Measurements from ENCODE around the gene PIK3CG.
"Not testable (repeated sequence)": the region's sequence is repeated elsewhere in the genome, so short reads cannot be mapped to it uniquely, and the experiment has no call there.

The PIK3CG gene

GRCh38 chr7:106893591-106893990 lies 28.5 kb downstream of the PIK3CG start:
- TF ChIP-seq, protein P1, sequence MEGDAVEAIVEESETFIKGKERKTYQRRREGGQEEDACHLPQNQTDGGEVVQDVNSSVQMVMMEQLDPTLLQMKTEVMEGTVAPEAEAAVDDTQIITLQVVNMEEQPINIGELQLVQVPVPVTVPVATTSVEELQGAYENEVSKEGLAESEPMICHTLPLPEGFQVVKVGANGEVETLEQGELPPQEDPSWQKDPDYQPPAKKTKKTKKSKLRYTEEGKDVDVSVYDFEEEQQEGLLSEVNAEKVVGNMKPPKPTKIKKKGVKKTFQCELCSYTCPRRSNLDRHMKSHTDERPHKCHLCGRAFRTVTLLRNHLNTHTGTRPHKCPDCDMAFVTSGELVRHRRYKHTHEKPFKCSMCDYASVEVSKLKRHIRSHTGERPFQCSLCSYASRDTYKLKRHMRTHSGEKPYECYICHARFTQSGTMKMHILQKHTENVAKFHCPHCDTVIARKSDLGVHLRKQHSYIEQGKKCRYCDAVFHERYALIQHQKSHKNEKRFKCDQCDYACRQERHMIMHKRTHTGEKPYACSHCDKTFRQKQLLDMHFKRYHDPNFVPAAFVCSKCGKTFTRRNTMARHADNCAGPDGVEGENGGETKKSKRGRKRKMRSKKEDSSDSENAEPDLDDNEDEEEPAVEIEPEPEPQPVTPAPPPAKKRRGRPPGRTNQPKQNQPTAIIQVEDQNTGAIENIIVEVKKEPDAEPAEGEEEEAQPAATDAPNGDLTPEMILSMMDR (IDR thresholded peaks at IDR 0.05; ENCODE audit: insufficient read depth, low read length, poor library complexity, severe bottlenecking) = no peak
- no peak for TF ChIP-seq EZH2phosphoT487 (conservative IDR thresholded peaks at IDR 0.05; ENCODE audit: low read length)
- Histone ChIP-seq H3K4me3 (ENCODE audit: insufficient read depth, low read length, poor library complexity, severe bottlenecking) (no peak overlapping the region), H3K9me2 (replicated peaks; ENCODE audit: insufficient read depth, low read length) (no peaks in the 10 kb centered on the region), H3K9ac (ENCODE audit: low read length) (no peak overlapping the region), H3K79me2 (ENCODE audit: insufficient read depth, low read length) (peaks cover under 1% of the 10 kb centered on the region; the same call in 1 of the 2 replicates), H3K27ac (ENCODE audit: low read depth, low read length) (no peak overlapping the region), H3K9me3 (ENCODE audit: insufficient read depth, low read length) (no peaks in the 10 kb centered on the region), H3K27me3 (ENCODE audit: low read length) (no peaks in the 10 kb centered on the region), H3F3A (ENCODE audit: insufficient read depth) (peaks cover 19% of the 10 kb centered on the region), H3K4me2 (ENCODE audit: low read depth, low read length, poor library complexity, severe bottlenecking) (no peak overlapping the region), H3K36me3 (ENCODE audit: low read length) (peaks cover 29% of the 10 kb centered on the region), H4K20me1 (ENCODE audit: low read depth, low read length) (no peaks in the 10 kb centered on the region), H2AFZ (ENCODE audit: low read depth, low read length, severe bottlenecking) (no peak overlapping the region)

DNA sequence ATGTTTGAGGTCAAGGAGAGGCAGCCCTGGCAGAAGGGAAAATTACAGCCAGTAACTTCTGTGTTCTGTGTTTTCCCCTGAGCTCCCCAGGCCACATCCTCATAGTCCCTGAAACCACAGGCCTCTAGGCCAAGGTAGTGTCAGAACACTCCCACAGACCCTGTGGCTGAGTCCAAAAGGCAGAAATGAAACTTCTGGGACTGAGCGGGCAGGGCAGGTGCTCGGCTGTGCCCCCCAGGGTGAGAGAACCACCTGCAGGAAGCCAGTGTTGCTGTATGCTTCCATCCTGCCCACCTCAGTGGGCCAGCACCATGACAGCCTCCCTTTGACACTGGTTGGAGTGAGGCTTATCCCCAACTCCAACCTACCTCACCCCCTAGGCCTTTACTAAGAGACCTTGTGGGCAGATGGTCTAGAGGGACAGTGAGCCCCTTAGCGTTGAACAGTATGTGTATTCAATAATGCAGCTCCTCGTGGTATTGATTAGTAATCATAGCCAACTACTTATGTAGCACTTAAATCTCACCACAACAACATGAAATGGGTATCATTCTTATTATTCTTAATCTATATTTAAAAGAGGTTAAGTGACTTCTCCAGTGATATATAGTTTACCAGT lies 30.3 kb downstream of the PIK3CG start:
- no peaks in the 10 kb centered on the region for H3K9me3 ChIP-seq (ENCODE audit: insufficient read depth, low read length)
- H4K20me1 ChIP-seq (ENCODE audit: low read depth, low read length) = no peaks in the 10 kb centered on the region
- peaks cover 11% of the 10 kb centered on the region for H3K79me2 ChIP-seq (ENCODE audit: insufficient read depth, low read length)
- no peaks in the 10 kb centered on the region for H3K9me2 ChIP-seq (replicated peaks; ENCODE audit: insufficient read depth, low read length)
- no peak overlapping the region for H3K9ac ChIP-seq (ENCODE audit: low read length)
- H3F3A ChIP-seq (ENCODE audit: insufficient read depth) = peaks cover 19% of the 10 kb centered on the region
- peak overlapping the region; percentile 19 for H3K4me2 ChIP-seq (ENCODE audit: low read depth, low read length, poor library complexity, severe bottlenecking)
- peaks cover 17% of the 10 kb centered on the region for H3K36me3 ChIP-seq (ENCODE audit: low read length)
- H2AFZ ChIP-seq (ENCODE audit: low read depth, low read length, severe bottlenecking) = no peak overlapping the region
- no peak for TF ChIP-seq EZH2phosphoT487 (conservative IDR thresholded peaks at IDR 0.05; ENCODE audit: low read length)
- TF ChIP-seq, protein P1 (IDR thresholded peaks at IDR 0.05; ENCODE audit: insufficient read depth, low read length, poor library complexity, severe bottlenecking) = no peak
- H3K27me3 ChIP-seq (ENCODE audit: low read length) = no peaks in the 10 kb centered on the region
- H3K27ac ChIP-seq (ENCODE audit: low read depth, low read length) = peak overlapping the region; percentile 57
- no peak overlapping the region for H3K4me3 ChIP-seq (ENCODE audit: insufficient read depth, low read length, poor library complexity, severe bottlenecking)

DNA sequence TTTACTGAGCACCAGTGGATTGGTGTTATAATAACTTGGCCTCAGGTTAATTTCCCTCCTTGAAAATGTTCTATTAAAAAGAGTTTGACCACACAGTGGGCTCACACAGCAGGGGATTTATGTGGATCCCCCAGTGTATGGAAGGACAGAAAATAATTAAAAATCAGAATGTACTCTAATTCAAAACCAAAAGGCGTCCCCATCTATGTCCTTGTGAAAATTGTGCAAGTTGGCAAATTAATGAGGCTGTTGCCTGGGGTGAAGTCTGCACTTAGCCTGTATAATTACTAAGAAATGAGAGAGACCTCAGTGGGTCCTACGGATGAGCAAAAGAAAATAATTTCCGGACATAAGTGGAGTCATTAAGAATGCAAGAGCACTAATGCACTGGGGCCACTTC lies 31.1 kb downstream of the PIK3CG start:
- Histone ChIP-seq H2AFZ (ENCODE audit: low read depth, low read length, severe bottlenecking) (no peak overlapping the region), H3K27me3 (ENCODE audit: low read length) (no peaks in the 10 kb centered on the region), H3K9me3 (ENCODE audit: insufficient read depth, low read length) (no peaks in the 10 kb centered on the region), H3K9me2 (replicated peaks; ENCODE audit: insufficient read depth, low read length) (no peaks in the 10 kb centered on the region), H3K36me3 (ENCODE audit: low read length) (peaks cover 17% of the 10 kb centered on the region), H3K4me2 (ENCODE audit: low read depth, low read length, poor library complexity, severe bottlenecking) (no peak overlapping the region), H3K79me2 (ENCODE audit: insufficient read depth, low read length) (peaks cover 13% of the 10 kb centered on the region), H3F3A (ENCODE audit: insufficient read depth) (peaks cover 19% of the 10 kb centered on the region), H3K9ac (ENCODE audit: low read length) (no peak overlapping the region), H4K20me1 (ENCODE audit: low read depth, low read length) (no peaks in the 10 kb centered on the region), H3K4me3 (ENCODE audit: insufficient read depth, low read length, poor library complexity, severe bottlenecking) (no peak overlapping the region), H3K27ac (ENCODE audit: low read depth, low read length) (no peak overlapping the region)
- TF ChIP-seq EZH2phosphoT487 (conservative IDR thresholded peaks at IDR 0.05; ENCODE audit: low read length) = no peak
- TF ChIP-seq, protein P1 (IDR thresholded peaks at IDR 0.05; ENCODE audit: insufficient read depth, low read length, poor library complexity, severe bottlenecking) = no peak

DNA sequence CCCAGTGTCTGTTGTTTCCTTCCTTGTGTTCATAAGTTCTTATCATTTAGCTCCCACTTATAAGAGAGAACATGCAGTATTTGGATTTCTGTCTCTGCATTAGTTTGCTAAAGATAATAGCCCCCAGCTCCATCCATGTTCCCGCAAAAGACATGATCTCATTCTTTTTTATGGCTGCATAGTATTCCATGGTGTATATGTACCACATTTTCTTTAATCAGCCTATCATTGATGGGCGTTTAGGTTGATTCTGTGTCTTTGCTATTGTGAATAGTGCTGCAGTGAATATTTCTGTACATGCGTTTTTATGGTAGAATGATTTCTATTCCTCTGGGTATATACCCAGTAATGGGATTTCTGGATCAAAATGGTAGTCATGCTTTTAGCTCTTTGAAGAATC lies 32.5 kb downstream of the PIK3CG start:
- H3K27ac ChIP-seq (ENCODE audit: low read depth, low read length); H3K9me3 ChIP-seq (ENCODE audit: insufficient read depth, low read length); H3K9me2 ChIP-seq (replicated peaks; ENCODE audit: insufficient read depth, low read length); H2AFZ ChIP-seq (ENCODE audit: low read depth, low read length, severe bottlenecking); H3K4me2 ChIP-seq (ENCODE audit: low read depth, low read length, poor library complexity, severe bottlenecking); H3K4me3 ChIP-seq (ENCODE audit: insufficient read depth, low read length, poor library complexity, severe bottlenecking); H3K27me3 ChIP-seq (ENCODE audit: low read length); H4K20me1 ChIP-seq (ENCODE audit: low read depth, low read length); H3K9ac ChIP-seq (ENCODE audit: low read length): not testable (repeated sequence)
- Histone ChIP-seq H3F3A (ENCODE audit: insufficient read depth) (peaks cover 19% of the 10 kb centered on the region), H3K79me2 (ENCODE audit: insufficient read depth, low read length) (peaks cover 15% of the 10 kb centered on the region), H3K36me3 (ENCODE audit: low read length) (peaks cover 17% of the 10 kb centered on the region)

- Histone ChIP-seq H3F3A (ENCODE audit: insufficient read depth) (peaks cover 19% of the 10 kb centered on the region), H3K36me3 (ENCODE audit: low read length) (peaks cover 22% of the 10 kb centered on the region), H3K79me2 (ENCODE audit: insufficient read depth, low read length) (peaks cover 19% of the 10 kb centered on the region)
- not testable (repeated sequence) for H2AFZ ChIP-seq (ENCODE audit: low read depth, low read length, severe bottlenecking); H4K20me1 ChIP-seq (ENCODE audit: low read depth, low read length); H3K4me2 ChIP-seq (ENCODE audit: low read depth, low read length, poor library complexity, severe bottlenecking); H3K9ac ChIP-seq (ENCODE audit: low read length); H3K4me3 ChIP-seq (ENCODE audit: insufficient read depth, low read length, poor library complexity, severe bottlenecking); H3K9me2 ChIP-seq (replicated peaks; ENCODE audit: insufficient read depth, low read length); H3K27ac ChIP-seq (ENCODE audit: low read depth, low read length); H3K27me3 ChIP-seq (ENCODE audit: low read length); H3K9me3 ChIP-seq (ENCODE audit: insufficient read depth, low read length)
Observed at GRCh38 chr7:106898967-106899366, 33.9 kb downstream of the PIK3CG start.
